Natural killer cell (primary cell): ENCODE measurements around the gene P4HB. TPM values are rescaled to one million over a fixed set of nuclear protein-coding genes. Genes with fewer than 3 reads are reported as not detected.

ENCODE experiments used
- ATAC-seq, 3 donors: fragments of 150-1000 bp in 2 of 3; fragments of 200-7000 bp in 1 of 3; cut with Tn5 transposase; 1 replicate in 1 of 3; 2 replicates in 2 of 3; pipeline ENCODE4 v1.10.0; 2021; ENCODE audit warnings: mild to moderate bottlenecking in 2 of 3, moderate library complexity in 2 of 3
- DNase-seq, 2 donors: peaks; one replicate each; pipeline versions ENCODE4 v3.0.0 to v3.0.0-alpha.2; 2013 to 2021; ENCODE audit warnings: mixed read lengths in 1 of 2
- H3K27ac ChIP-seq: one replicate; pipeline ENCODE4 v1.5.1; 2013; ENCODE audit warnings: mild to moderate bottlenecking, low read length
- H3K27me3 ChIP-seq: one replicate; pipeline ENCODE4 v1.6.1; 2013; ENCODE audit warnings: low read length; ENCODE audit not compliant: control insufficient read depth, insufficient read depth
- H3K36me3 ChIP-seq: one replicate; pipeline ENCODE4 v1.6.1; 2013; ENCODE audit warnings: low read length; ENCODE audit not compliant: control insufficient read depth, insufficient read depth
- H3K4me1 ChIP-seq: one replicate; pipeline ENCODE4 v1.6.1; 2013; ENCODE audit warnings: low read length; ENCODE audit not compliant: control insufficient read depth, insufficient read depth
- H3K4me3 ChIP-seq: one replicate; pipeline ENCODE4 v1.5.1; 2013; ENCODE audit warnings: low read length
- H3K9me3 ChIP-seq: one replicate; pipeline ENCODE4 v1.6.1; 2013; ENCODE audit warnings: low read length; ENCODE audit not compliant: control insufficient read depth, insufficient read depth
- H3K27ac Mint-ChIP-seq, 2 donors: one replicate each; pipeline ENCODE4 v1.8.0; 2022; ENCODE audit warnings: mild to moderate bottlenecking in 2 of 2, mixed read lengths in 2 of 2, moderate library complexity in 1 of 2
- H3K27me3 Mint-ChIP-seq, 2 donors: one replicate each; pipeline ENCODE4 v1.8.0; 2022; ENCODE audit warnings: low read depth in 2 of 2, mixed read lengths in 2 of 2
- H3K36me3 Mint-ChIP-seq: one replicate; pipeline ENCODE4 v1.8.0; 2022; ENCODE audit warnings: mixed read lengths
- H3K4me1 Mint-ChIP-seq, 2 donors: one replicate each; pipeline ENCODE4 v1.8.0; 2022; ENCODE audit warnings: mixed read lengths in 2 of 2
- H3K4me3 Mint-ChIP-seq: one replicate; pipeline ENCODE4 v1.8.0; 2022; ENCODE audit warnings: mild to moderate bottlenecking, moderate library complexity, mixed read lengths
- H3K9me3 Mint-ChIP-seq, 2 donors: one replicate each; pipeline ENCODE4 v1.8.0; 2022; ENCODE audit warnings: mixed read lengths in 2 of 2
- WGBS: methylation state at CpG from one replicate; pipeline ENCODE4 v1.1.7; 2013; ENCODE audit warnings: missing lambda C conversion rate; ENCODE audit not compliant: insufficient coverage; 5-methylcytosine and 5-hydroxymethylcytosine counted together
- intact Hi-C: fragments of 100-400 bp; cut with micrococcal nuclease; formaldehyde crosslinking; loops from one replicate; pipeline ENCODE4 v1.14.2; 2022
- total RNA-seq, 4 donors: library from RNA; stranded (reverse); fragments of 120-200 nt in 1 of 4; gene quantifications; one replicate each; pipeline versions ENCODE4 v1.2.3 to v1.2.4, GENCODE V29; 2013 to 2022
- TF ChIP-seq, protein P1 (sequence below): fragments of 200-600 bp; IDR thresholded peaks from one replicate; pipeline ENCODE4 v1.8.0; 2022; ENCODE audit warnings: antibody characterized with exemption

P4HB gene
- total RNA-seq, 3 donors from 2014 or later (not counting 1 experiment from before 2014, with no cell fraction given), result 334 to 468 (median 386) TPM

DNA sequence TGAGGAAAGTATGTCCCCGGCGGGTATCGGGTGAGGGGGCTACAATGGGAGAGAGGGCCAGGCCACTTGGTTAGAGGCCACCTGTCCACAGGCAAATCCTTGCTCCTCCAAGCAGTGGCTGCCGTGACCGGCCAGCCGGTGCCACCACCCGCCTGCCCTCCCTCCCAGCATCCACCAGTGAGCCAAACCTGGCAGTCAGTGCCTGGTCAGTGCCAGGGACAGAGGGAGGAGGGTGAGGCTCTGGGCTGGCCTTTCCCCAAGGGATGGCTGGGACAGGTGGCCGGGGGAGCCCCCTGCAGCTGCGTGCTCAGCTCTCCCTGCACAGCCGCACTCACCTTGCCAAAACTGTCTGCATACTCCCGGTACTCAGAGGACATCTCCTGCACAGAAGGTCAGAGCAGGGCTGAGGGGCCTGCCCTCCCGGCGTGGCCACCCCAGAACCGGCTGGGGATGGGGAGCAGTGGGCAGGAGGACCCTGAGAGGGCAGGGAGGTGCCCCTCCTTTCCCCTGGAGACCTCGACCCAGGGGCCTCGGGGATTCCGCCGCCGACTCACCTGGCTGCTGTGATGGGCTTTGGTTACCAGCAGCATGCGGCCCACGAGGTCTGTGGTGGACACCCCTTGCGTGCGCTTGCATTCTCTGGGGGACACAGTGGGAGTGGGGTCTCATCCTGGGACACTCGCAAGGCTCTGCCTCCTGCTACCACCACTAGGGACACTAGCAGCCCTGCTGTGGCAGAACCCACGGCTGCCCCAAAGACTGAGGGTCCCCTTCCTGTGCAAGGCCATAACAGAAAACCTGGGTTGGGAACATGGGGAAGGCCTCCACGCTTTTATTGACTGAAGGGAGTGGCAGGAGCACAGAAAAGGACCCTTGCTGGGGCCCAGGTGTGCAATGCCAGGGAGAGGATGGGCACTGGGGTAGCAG is 47.1 kb upstream of the P4HB start:
- no peaks in the 10 kb centered on the region for H3K36me3 Mint-ChIP-seq
- H3K27me3 Mint-ChIP-seq, result no peaks in the 10 kb centered on the region
- intact Hi-C loops, result no loop called here
- H3K27ac Mint-ChIP-seq, result no peak overlapping the region
- no peak overlapping the region for H3K4me3 ChIP-seq
- no peak for ATAC-seq
- no peaks in the 10 kb centered on the region for H3K9me3 ChIP-seq
- H3K4me3 Mint-ChIP-seq, result no peak overlapping the region
- H3K27me3 ChIP-seq, result peaks cover 3% of the 10 kb centered on the region
- H3K4me1 ChIP-seq, result peaks cover 18% of the 10 kb centered on the region
- H3K9me3 Mint-ChIP-seq, result no peaks in the 10 kb centered on the region
- 96% methylated on average over 26 of the region's 26 CpGs for WGBS
- DNase-seq, result no peak
- H3K36me3 ChIP-seq, result peaks cover 26% of the 10 kb centered on the region
- H3K27ac ChIP-seq, result no peak overlapping the region
- H3K4me1 Mint-ChIP-seq, result peaks cover 0 to 15% of the 10 kb centered on the region in 2 donors
- TF ChIP-seq, protein P1, sequence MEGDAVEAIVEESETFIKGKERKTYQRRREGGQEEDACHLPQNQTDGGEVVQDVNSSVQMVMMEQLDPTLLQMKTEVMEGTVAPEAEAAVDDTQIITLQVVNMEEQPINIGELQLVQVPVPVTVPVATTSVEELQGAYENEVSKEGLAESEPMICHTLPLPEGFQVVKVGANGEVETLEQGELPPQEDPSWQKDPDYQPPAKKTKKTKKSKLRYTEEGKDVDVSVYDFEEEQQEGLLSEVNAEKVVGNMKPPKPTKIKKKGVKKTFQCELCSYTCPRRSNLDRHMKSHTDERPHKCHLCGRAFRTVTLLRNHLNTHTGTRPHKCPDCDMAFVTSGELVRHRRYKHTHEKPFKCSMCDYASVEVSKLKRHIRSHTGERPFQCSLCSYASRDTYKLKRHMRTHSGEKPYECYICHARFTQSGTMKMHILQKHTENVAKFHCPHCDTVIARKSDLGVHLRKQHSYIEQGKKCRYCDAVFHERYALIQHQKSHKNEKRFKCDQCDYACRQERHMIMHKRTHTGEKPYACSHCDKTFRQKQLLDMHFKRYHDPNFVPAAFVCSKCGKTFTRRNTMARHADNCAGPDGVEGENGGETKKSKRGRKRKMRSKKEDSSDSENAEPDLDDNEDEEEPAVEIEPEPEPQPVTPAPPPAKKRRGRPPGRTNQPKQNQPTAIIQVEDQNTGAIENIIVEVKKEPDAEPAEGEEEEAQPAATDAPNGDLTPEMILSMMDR, result no peak

DNA sequence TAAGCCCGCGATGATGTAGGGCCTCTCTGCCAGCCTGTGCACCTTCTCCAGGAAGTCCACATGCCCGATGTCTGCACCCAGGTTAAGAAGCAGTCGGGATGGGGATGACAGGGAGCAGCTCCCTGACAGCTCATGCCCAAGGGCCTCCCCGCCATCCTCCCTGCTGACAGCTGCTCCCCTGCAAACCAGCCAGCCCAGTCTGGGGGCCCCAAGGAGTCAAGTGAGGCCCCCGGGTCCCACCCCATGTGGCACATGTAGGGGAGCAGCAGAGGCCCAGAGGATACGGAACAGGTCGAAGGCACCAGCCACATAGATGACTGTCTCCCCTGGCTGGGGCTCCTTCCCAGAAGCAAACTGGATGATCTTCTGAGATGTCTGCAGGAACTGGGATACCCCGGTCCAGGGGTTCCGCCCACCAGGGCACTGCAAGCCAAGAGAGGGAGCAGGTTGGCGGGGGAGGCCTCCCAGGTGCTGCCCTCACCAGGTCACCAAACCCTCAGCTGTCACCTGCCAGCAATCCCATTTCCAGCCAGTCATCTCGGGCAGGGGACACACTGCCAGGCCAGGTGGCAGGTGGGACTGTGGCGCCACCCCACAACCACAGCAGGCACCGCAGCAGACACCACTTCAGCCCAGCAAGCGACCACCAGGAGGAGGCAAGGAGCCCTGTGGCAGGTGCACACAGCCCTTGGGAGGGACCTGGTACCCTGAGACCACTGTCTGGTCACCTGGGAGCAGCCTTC is 46.3 kb upstream of the P4HB start:
- Histone ChIP-seq H3K4me3 (no peak overlapping the region), H3K4me1 (peaks cover 17% of the 10 kb centered on the region), H3K27ac (no peak overlapping the region), H3K36me3 (peaks cover 22% of the 10 kb centered on the region), H3K9me3 (no peaks in the 10 kb centered on the region), H3K27me3 (peaks cover 5% of the 10 kb centered on the region)
- Mint-ChIP-seq H3K36me3 (no peaks in the 10 kb centered on the region), H3K9me3 (no peaks in the 10 kb centered on the region), H3K4me1 (peaks cover 0 to 12% of the 10 kb centered on the region in 2 donors), H3K27ac (no peak overlapping the region), H3K27me3 (no peaks in the 10 kb centered on the region), H3K4me3 (no peak overlapping the region)
- ATAC-seq (no peak), DNase-seq (no peak)
- 94% methylated on average over 15 of the region's 15 CpGs for WGBS
- intact Hi-C loops, result no loop called here
- TF ChIP-seq, protein P1, result no peak

DNA sequence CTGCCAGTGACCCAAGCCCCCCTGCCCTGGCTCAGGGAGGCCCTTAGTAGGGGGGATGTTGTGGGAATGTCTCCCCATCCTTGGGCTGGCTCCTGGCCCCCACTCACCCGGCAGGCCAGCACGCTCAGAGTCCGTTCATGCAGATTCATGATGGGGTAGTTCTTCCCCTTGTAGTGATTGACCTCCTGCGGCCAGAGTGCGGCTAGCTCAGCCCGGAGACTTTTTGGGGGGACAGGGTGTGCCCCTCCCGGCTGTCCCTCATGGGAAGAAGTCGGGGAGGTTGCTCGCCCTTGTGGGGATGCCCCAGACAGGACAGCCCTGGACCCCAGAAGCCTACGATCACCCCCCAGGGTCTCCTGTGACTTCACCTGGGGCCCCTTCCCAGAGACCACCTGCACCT is 45.7 kb upstream of the P4HB start:
- ATAC-seq (no peak), DNase-seq (no peak)
- H3K36me3 ChIP-seq, result peaks cover 22% of the 10 kb centered on the region
- intact Hi-C loops, result no loop called here
- Mint-ChIP-seq H3K36me3 (no peaks in the 10 kb centered on the region), H3K9me3 (no peaks in the 10 kb centered on the region), H3K27ac (no peak overlapping the region), H3K4me3 (no peak overlapping the region), H3K4me1 (peaks cover 0 to 10% of the 10 kb centered on the region in 2 donors), H3K27me3 (peaks cover 3% of the 10 kb centered on the region in 2 donors)
- H3K27ac ChIP-seq, result no peak overlapping the region
- WGBS, result 95% methylated on average over 10 of the region's 10 CpGs
- TF ChIP-seq, protein P1, result no peak
- H3K4me1 ChIP-seq, result peaks cover 18% of the 10 kb centered on the region
- H3K27me3 ChIP-seq, result peaks cover 8% of the 10 kb centered on the region
- H3K4me3 ChIP-seq, result no peak overlapping the region
- no peaks in the 10 kb centered on the region for H3K9me3 ChIP-seq
